Keratinocyte (primary cell): Measurements from ENCODE around the gene ETV3L.

Experiments
- CTCF ChIP-seq, 3 experiments: IDR thresholded peaks in 1 of 3; conservative IDR thresholded peaks in 1 of 3; optimal IDR thresholded peaks in 1 of 3; 2 replicates in 2 of 3; 3 replicates in 1 of 3; pipeline versions ENCODE3 to v1.5.1; 2011; ENCODE audit warnings: low read length in 3 of 3, mild to moderate bottlenecking in 3 of 3, moderate library complexity in 2 of 3, control low read depth in 1 of 3, inconsistent platforms in 1 of 3; ENCODE audit not compliant: insufficient read depth in 2 of 3; ENCODE audit errors: extremely low read depth in 1 of 3
- EZH2 ChIP-seq: IDR thresholded peaks from one replicate; pipeline ENCODE4 v1.6.1; 2012; ENCODE audit warnings: inconsistent platforms, mild to moderate bottlenecking, low read length, moderate library complexity

- TF ChIP-seq CTCF (optimal IDR thresholded peaks at IDR 0.05 in 1 of 3, IDR thresholded peaks at IDR 0.05 in 1 of 3, conservative IDR thresholded peaks at IDR 0.05 in 1 of 3; ENCODE audit: extremely low read depth in 1 of 3, insufficient read depth in 2 of 3, low read length in 3 of 3), result no peak
- no peak for TF ChIP-seq EZH2
Measured at GRCh38 chr1:157101149-157101548, 1.5 kb upstream of the ETV3L start.
